Adrenal gland (tissue), 12 donors: ENCODE data around the gene MYCBP. TPM values are rescaled to one million over a fixed set of nuclear protein-coding genes. Genes with fewer than 3 reads are reported as not detected.

ENCODE experiments used
- DNase-seq, 7 donors: peaks; one replicate each; pipeline ENCODE4 v3.0.0-alpha.2; 2019 to 2020
- H3K27ac ChIP-seq, 5 donors: fragments of 200-600 bp; sonication (generic) in 4 of 5; 1 replicate in 3 of 5; 2 replicates in 2 of 5; pipeline versions ENCODE4 v1.5.1 to v1.8.0; 2016 to 2020; ENCODE audit warnings: mild to moderate bottlenecking in 1 of 5
- H3K27me3 ChIP-seq: fragments of 200-600 bp; 2 replicates; pipeline ENCODE4 v1.8.0; 2021
- H3K36me3 ChIP-seq, 2 donors: fragments of 200-600 bp; replicated peaks in 1 of 2; 1 replicate in 1 of 2; 2 replicates in 1 of 2; pipeline versions ENCODE4 v1.5.1 to v1.8.0; 2018 to 2022
- H3K4me1 ChIP-seq, 2 donors: fragments of 200-600 bp; replicated peaks in 1 of 2; 1 replicate in 1 of 2; 2 replicates in 1 of 2; pipeline versions ENCODE4 v1.5.1 to v1.8.0; 2018 to 2021
- H3K4me3 ChIP-seq, 4 donors: fragments of 200-600 bp; sonication (generic) in 3 of 4; one replicate each; pipeline ENCODE4 v1.5.1; 2016 to 2018
- H3K9me3 ChIP-seq, 3 donors: fragments of 200-600 bp; sonication (generic) in 1 of 3; replicated peaks in 1 of 3; 1 replicate in 2 of 3; 2 replicates in 1 of 3; pipeline versions ENCODE4 v1.5.1 to v1.8.0; 2016 to 2021
- POLR2A ChIP-seq, 2 donors: fragments of 450-650 bp; IDR thresholded peaks; one replicate each; pipeline ENCODE4 v1.6.1; 2017; ENCODE audit warnings: antibody characterized with exemption in 2 of 2, mild to moderate bottlenecking in 2 of 2, moderate library complexity in 1 of 2
- WGBS, 4 donors: extraction: QIAGEN DNeasy Blood & Tissue Kit in 2 of 4; methylation state at CpG; one replicate each; pipeline versions ENCODE4 v1.1.5 to v1.1.7; 2013 to 2017; 5-methylcytosine and 5-hydroxymethylcytosine counted together
- intact Hi-C, 2 donors: fragments of 100-400 bp; cut with DNase I; formaldehyde crosslinking; loops; one replicate each; pipeline versions ENCODE4 v1.14.1 to v1.15.0; 2022 to 2023
- polyA plus RNA-seq, 3 donors: library from polyadenylated mRNA; stranded (reverse); fragments of 200-250 nt in 2 of 3; fragments of 350-450 nt in 1 of 3; fragmentation: Illumina TruSeq in 1 of 3; extraction: RNeasy Lipid Tissue Mini Kit (QIAGEN cat#74804) in 1 of 3; gene quantifications; one replicate each; pipeline ENCODE4 v1.2.3, GENCODE V29; 2013 to 2014
- total RNA-seq, 9 donors: library from RNA; depleted of rRNA in 4 of 9; stranded (reverse); fragments of >200 nt in 4 of 9; fragments of 120-200 nt in 1 of 9; fragmentation: NEBNext Ultra II Directional in 1 of 9; extraction: Animal tissue kit (Norgen Biotek cat#: 25700) in 1 of 9; gene quantifications; one replicate each; pipeline versions ENCODE4 v1.1.0 to v1.2.4, GENCODE V29; 2013 to 2023
- TF ChIP-seq, protein P1 (sequence below), 6 experiments: fragments of 450-650 bp in 4 of 6; fragments of 200-600 bp in 2 of 6; sonication (generic) in 1 of 6; IDR thresholded peaks; 1 replicate in 5 of 6; 2 replicates in 1 of 6; pipeline versions ENCODE4 v1.5.1 to v1.8.0; 2016 to 2021; ENCODE audit warnings: antibody characterized with exemption in 6 of 6, mild to moderate bottlenecking in 2 of 6, moderate library complexity in 1 of 6
- donor health status: healthy with polysubstance abuse.
- donor health status: Bipolar disorder and iron deficiency.
- donor health status: DM: yes; HTN: yes; CAD: no.
- donor health status: DM: no; HTN: no; CAD: no.
- donor health status: DM: no; HTN: no; CAD: no.
- donor health status: DM: yes; HTN: yes; CAD: no.

MYCBP gene
- total and polyA plus RNA-seq, 12 donors = 5.5 to 97.3 (median 18.4) TPM

DNA sequence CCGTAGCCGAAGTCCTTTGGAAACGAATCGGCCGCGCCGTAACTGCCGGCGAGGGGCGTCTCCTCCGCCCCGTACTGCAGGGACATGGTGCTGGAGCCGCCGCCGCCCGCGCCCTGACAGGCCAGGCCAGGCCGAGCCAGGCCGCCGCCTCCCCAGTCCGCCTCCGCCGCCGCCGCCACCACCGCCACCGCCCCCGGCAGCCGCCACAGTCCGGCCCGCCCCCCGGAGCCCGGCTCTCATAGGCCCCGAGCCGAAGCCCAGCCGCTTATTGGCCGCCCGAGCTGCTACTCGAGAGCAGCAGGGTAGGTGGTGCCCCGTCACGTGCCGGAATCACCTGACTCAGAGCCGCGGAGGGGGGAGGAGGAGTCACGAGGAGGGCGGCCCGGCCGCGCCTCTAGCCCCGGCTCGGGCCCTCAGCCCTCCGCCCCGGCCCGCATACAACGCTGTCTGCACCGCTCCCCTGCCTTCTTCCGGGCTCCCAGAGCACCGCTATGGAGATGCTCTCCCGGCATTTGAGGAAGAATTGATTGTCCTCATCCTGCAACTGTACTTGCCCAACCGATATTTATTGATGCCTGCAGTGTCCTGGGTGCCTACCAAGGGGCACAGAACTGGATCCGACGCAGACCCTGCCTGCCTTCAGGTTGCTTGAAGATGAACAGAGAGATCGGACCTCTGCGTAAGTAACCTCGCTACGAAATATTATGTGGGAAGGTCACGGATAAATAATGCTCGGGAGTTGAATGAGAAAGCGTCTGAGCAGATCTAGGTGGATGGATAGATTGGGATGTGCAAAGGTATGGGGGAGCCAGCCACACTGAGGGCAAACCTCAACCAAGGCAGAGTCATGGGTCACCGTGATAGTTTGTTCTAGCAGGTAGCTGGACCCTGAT, 13.3 kb downstream of the MYCBP start, which contains the start of gene RRAGC:
RRAGC (minus strand) TSS at position 212 of the 893 bp plus-strand sequence; CDS start at position 86, 126 bp downstream.
- TF ChIP-seq, protein P1, sequence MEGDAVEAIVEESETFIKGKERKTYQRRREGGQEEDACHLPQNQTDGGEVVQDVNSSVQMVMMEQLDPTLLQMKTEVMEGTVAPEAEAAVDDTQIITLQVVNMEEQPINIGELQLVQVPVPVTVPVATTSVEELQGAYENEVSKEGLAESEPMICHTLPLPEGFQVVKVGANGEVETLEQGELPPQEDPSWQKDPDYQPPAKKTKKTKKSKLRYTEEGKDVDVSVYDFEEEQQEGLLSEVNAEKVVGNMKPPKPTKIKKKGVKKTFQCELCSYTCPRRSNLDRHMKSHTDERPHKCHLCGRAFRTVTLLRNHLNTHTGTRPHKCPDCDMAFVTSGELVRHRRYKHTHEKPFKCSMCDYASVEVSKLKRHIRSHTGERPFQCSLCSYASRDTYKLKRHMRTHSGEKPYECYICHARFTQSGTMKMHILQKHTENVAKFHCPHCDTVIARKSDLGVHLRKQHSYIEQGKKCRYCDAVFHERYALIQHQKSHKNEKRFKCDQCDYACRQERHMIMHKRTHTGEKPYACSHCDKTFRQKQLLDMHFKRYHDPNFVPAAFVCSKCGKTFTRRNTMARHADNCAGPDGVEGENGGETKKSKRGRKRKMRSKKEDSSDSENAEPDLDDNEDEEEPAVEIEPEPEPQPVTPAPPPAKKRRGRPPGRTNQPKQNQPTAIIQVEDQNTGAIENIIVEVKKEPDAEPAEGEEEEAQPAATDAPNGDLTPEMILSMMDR (IDR thresholded peaks at IDR 0.05) = no peak
- peak; percentile 31 to 75 for TF ChIP-seq POLR2A (IDR thresholded peaks at IDR 0.05)
- peak within 1 kb of the TSS; percentile 83 to 94 (median 90) for H3K27ac ChIP-seq
- H3K27me3 ChIP-seq = no peaks in the 10 kb centered on the region
- H3K4me3 ChIP-seq = peak within 1 kb of the TSS; percentile 73 to 92 (median 85)
- DNase-seq = peak; percentile 100
- 0 to 1% (median 0%) methylated on average over 16 to 70 of the region's 70 CpGs for WGBS, 4 donors
- intact Hi-C loops = no loop called here
- H3K4me1 ChIP-seq = peaks cover 0 to 39% of the 10 kb centered on the region in 2 donors
- H3K36me3 ChIP-seq = peaks cover 0 to 18% of the 10 kb centered on the region in 2 donors
- H3K9me3 ChIP-seq = no peaks in the 10 kb centered on the region

DNA sequence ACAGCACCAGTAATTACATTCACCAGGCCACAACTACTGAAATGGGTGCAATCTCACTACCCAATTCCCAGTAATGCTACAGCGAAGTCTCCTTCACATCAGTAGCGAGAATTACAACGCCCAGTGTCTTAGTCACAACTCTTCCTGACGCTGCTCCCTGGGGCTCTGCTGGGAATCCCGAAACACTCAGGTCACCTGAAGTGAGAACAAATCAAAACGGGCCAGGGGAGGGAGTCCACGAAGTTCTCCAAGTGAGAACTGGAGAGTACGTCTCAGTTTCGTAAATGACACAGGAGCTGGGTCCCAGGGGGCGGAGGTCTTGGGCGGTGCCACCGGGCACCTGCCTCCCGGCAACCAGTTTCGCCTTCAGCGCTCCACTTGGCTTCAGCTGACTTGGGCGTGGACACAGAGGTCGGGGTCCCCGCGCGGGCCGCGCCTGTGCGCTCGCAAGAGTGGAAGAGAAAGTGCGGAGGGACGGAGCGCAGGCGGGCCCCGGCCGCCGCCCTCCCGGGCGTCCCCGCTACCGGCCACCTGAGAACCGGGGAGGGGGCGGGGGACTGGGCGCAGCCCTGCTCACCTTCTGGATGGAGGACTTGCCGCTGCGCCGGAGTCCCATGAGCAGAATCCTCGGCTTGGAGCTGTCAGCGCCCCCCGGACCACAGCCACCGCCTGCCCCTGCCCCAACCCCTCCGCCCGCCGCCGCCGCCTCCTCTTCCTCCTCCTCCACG, 14.2 kb downstream of the MYCBP start:
- H3K27me3 ChIP-seq = no peaks in the 10 kb centered on the region
- no peaks in the 10 kb centered on the region for H3K9me3 ChIP-seq
- H3K27ac ChIP-seq = peak overlapping the region; percentile 83 to 94 (median 90)
- peaks cover 0 to 39% of the 10 kb centered on the region in 2 donors for H3K4me1 ChIP-seq
- TF ChIP-seq, protein P1 (IDR thresholded peaks at IDR 0.05) = no peak
- peak in 1 of 2 donors; percentile 51 for TF ChIP-seq POLR2A (IDR thresholded peaks at IDR 0.05)
- intact Hi-C loops = no loop called here
- peak; percentile 56 to 80 (median 75) for DNase-seq
- WGBS, 4 donors = 0 to 1% (median 0%) methylated on average over 22 to 51 of the region's 51 CpGs
- peaks cover 0 to 24% of the 10 kb centered on the region in 2 donors for H3K36me3 ChIP-seq
- peak overlapping the region; percentile 72 to 92 (median 82) for H3K4me3 ChIP-seq

DNA sequence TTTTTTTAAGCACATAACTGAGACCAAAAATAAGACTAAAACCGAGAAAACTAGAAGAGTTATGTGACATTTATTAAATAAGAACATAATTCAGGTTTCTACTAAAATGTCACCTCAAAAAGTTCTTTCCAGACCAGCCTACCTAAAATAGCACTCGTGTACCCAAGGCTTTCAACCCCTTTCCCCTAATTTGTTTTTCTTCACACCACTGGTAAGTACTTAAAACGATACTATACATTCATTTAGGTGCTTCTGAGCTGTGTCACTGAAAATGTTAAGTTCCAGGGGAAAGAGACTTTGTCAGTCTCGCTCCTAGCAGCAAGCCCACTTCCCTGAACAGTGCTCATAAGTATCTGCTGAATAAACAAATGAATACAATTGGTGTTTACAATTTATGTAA, 20.4 kb downstream of the MYCBP start:
- intact Hi-C loops = no loop called here
- no peak for TF ChIP-seq POLR2A (IDR thresholded peaks at IDR 0.05)
- TF ChIP-seq, protein P1 (IDR thresholded peaks at IDR 0.05) = no peak
- H3K27ac ChIP-seq = no peak overlapping the region
- H3K9me3 ChIP-seq = no peaks in the 10 kb centered on the region
- no peak overlapping the region for H3K4me3 ChIP-seq
- DNase-seq = no peak
- WGBS, 4 donors = 73 to 88% (median 81%) methylated on average over 4 of the region's 4 CpGs
- H3K36me3 ChIP-seq = peaks cover 0 to 60% of the 10 kb centered on the region in 2 donors
- peaks cover 0 to 9% of the 10 kb centered on the region in 2 donors for H3K4me1 ChIP-seq
- no peaks in the 10 kb centered on the region for H3K27me3 ChIP-seq

DNA sequence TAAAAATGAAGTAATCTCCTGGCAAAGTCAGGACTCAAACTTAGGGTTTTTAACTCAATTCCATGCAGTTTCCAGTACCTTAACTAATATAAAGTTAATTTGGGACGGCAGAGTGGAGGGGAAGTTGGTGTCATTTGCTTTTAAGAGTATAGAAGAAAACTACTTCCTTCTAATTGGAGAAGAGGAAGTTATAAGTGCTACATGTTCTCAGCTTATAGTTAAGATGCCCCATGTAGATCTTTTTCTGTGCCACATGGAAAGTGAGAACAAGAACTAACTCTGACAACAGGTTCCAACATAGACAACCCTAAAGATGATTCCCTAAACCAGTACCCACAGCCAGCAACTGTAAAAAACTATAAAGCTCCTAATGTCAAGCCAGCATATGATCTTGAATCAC, 25.1 kb downstream of the MYCBP start:
- H3K36me3 ChIP-seq = peaks cover 0 to 56% of the 10 kb centered on the region in 2 donors
- no peak for TF ChIP-seq POLR2A (IDR thresholded peaks at IDR 0.05)
- TF ChIP-seq, protein P1 (IDR thresholded peaks at IDR 0.05) = no peak
- no peak overlapping the region for H3K4me3 ChIP-seq

More for the DNA sequence above, 25.1 kb downstream of the MYCBP start:
- Histone ChIP-seq H3K27me3 (no peaks in the 10 kb centered on the region), H3K4me1 (no peaks in the 10 kb centered on the region), H3K9me3 (no peaks in the 10 kb centered on the region), H3K27ac (no peak overlapping the region)
- intact Hi-C loops = no loop called here
- WGBS, 4 donors = 75 to 97% (median 84%) methylated on average over 1 of the region's 1 CpG
- DNase-seq = no peak
